Measurements from ENCODE around the gene SLC10A7.

The SLC10A7 gene

GRCh38 chr4:146514651-146515357 is 6.9 kb downstream of the SLC10A7 start:
- no peak overlapping the region for H3K27ac ChIP-seq
- ChIA-PET CTCF (interaction anchor here (0.7 kb wide), 1 partner anchor 684 kb away, joined by 3 read pairs; no protein-coding TSS in a partner anchor), POLR2A (ENCODE audit: low non-redundant PET) (no interaction called here)
- TF ChIP-seq, protein P1, sequence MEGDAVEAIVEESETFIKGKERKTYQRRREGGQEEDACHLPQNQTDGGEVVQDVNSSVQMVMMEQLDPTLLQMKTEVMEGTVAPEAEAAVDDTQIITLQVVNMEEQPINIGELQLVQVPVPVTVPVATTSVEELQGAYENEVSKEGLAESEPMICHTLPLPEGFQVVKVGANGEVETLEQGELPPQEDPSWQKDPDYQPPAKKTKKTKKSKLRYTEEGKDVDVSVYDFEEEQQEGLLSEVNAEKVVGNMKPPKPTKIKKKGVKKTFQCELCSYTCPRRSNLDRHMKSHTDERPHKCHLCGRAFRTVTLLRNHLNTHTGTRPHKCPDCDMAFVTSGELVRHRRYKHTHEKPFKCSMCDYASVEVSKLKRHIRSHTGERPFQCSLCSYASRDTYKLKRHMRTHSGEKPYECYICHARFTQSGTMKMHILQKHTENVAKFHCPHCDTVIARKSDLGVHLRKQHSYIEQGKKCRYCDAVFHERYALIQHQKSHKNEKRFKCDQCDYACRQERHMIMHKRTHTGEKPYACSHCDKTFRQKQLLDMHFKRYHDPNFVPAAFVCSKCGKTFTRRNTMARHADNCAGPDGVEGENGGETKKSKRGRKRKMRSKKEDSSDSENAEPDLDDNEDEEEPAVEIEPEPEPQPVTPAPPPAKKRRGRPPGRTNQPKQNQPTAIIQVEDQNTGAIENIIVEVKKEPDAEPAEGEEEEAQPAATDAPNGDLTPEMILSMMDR (conservative IDR thresholded peaks at IDR 0.05; ENCODE audit: low read depth) = no peak
- no peak for DNase-seq (ENCODE audit: low spot score)

DNA sequence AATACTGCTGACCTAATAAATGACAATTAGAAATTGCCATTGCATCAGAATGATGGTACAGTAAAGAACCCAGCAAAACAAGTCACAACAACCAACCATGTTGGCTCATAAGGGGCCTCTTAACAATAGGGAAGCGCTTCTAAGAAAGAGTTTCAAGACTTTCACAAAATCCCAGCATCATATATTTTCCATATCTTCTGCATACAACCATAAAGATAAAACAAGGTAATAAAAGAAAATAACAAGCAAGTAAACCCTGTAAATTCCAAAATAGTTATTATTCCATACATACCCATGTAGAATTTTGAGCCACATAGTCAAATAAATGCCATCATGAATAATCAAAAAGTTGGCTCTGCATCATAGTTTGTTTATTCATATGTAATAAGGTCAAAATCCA is 8.2 kb downstream of the SLC10A7 start:
- ChIA-PET CTCF (no interaction called here), POLR2A (ENCODE audit: low non-redundant PET) (no interaction called here)

DNA sequence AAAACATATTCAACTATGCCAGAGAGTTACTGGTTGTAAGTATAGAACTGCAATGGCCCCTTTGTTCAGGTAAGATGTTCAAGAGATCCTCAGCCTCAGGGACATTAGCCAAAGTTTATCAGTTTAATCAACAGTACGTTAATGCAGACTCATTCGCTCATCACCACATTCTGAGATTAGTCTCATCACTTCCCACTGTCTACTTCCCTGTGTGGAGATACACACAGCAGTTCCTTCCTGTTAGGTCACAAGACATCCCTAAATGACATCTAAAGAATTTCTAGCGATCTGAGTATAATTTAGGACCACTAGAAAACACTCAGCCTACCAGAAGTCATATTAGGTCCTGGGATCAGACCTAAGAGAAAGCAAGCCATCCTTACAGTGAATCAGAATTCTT is 10.4 kb downstream of the SLC10A7 start:
- ChIA-PET CTCF (no interaction called here), POLR2A (ENCODE audit: low non-redundant PET) (no interaction called here)
- no peak overlapping the region for H3K27ac ChIP-seq
- DNase-seq (ENCODE audit: low spot score) = no peak
- TF ChIP-seq, protein P1 (conservative IDR thresholded peaks at IDR 0.05; ENCODE audit: low read depth) = no peak

More for the DNA sequence above, 8.2 kb downstream of the SLC10A7 start:
- no peak overlapping the region for H3K27ac ChIP-seq
- TF ChIP-seq, protein P1 (conservative IDR thresholded peaks at IDR 0.05; ENCODE audit: low read depth) = no peak
- no peak for DNase-seq (ENCODE audit: low spot score)

GRCh38 chr4:146510942-146511341 is 10.8 kb downstream of the SLC10A7 start:
- ChIA-PET POLR2A (ENCODE audit: low non-redundant PET) (no interaction called here), CTCF (no interaction called here)
- TF ChIP-seq, protein P1 (conservative IDR thresholded peaks at IDR 0.05; ENCODE audit: low read depth) = no peak
- H3K27ac ChIP-seq = no peak overlapping the region
- no peak for DNase-seq (ENCODE audit: low spot score)

DNA sequence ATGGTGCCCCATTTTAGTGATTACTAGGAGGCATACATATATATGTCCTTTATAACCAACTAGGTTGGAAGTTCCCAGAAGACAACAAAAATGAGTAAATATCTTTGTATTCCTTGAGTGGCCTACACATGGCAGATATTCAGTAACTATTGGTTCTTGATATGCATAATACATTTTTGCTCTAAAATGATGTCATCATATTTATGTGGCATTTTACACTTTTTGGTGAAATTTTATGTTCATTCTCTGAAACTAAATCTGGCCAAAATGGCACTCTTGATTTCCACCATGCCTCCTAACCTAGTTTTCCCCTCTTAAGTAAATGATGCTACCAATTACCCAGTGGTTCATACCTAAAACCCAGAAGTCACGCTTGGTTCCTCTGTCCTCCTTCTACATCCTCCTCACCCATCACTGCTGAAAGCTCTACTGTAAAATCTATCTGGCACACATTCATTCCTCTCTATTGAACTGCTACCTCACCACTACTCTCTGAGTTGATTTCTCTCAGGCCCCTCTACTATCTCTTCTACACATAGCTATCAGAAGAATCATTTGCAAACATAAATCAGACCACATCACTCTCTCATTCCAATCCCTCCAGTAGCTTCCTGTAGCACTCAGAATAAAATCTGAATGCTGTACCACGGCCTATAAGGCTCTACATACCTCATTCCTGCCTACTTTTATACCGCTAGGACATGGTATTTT is 13.4 kb downstream of the SLC10A7 start:
- ChIA-PET CTCF (no interaction called here), POLR2A (ENCODE audit: low non-redundant PET) (no interaction called here)
- no peak overlapping the region for H3K27ac ChIP-seq
- TF ChIP-seq, protein P1 (conservative IDR thresholded peaks at IDR 0.05; ENCODE audit: low read depth) = no peak
- no peak for DNase-seq (ENCODE audit: low spot score)

- TF ChIP-seq, protein P1 (conservative IDR thresholded peaks at IDR 0.05; ENCODE audit: low read depth) = no peak
- DNase-seq (ENCODE audit: low spot score) = no peak
- ChIA-PET CTCF (no interaction called here), POLR2A (ENCODE audit: low non-redundant PET) (no interaction called here)
- H3K27ac ChIP-seq = no peak overlapping the region
Observed at GRCh38 chr4:146507632-146508031, 14.1 kb downstream of the SLC10A7 start.
